GM18517 (cell line): ENCODE data around the gene MLLT3.
"Not testable (repeated sequence)": the region's sequence is repeated elsewhere in the genome, so short reads cannot be mapped to it uniquely, and the experiment has no call there.

Experiments
- ATAC-seq: cut with Tn5 transposase; IDR thresholded peaks from one replicate; pipeline ENCODE4 v1.9.1; 2021; ENCODE audit warnings: mild to moderate bottlenecking, moderate library complexity; ENCODE audit not compliant: unreplicated experiment

The MLLT3 gene

DNA sequence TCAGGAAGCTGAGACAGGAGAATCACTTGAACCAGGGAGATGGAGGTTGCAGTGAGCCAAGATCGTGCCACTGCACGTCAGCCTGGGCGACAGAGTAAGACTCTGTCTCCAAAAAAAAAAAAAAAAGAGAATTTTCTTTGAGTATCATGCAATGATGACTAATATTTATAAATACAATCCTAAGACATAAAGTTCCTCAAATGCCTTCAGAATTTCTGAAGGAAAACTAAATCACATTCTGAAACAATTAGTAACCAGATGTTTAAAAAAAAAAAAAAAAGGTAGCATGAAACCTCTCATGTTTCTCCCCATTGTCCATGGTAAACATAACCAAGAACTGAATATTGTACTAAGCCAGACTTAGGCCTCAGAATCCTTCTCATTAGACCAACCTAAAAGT, 23.1 kb downstream of the MLLT3 start:
- no peak for ATAC-seq

DNA sequence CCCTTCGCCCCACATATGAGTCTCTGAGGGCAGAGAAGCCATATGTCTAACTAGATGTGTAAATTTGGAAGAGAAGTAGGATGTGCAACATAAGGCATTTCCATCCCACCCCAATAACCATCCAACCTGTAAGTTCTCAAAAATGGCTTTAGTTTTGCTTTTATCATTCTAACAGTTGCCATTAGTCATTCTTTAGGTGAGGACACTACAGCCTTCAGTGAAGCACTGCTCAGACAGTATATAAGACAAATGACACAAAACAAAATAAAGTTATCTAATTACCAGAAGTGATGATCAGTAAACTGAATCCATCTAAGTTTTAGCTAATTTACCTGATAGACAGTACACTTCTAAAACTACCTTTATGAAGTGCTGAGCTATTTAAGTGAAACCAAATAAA, 23.9 kb downstream of the MLLT3 start:
- no peak for ATAC-seq

DNA sequence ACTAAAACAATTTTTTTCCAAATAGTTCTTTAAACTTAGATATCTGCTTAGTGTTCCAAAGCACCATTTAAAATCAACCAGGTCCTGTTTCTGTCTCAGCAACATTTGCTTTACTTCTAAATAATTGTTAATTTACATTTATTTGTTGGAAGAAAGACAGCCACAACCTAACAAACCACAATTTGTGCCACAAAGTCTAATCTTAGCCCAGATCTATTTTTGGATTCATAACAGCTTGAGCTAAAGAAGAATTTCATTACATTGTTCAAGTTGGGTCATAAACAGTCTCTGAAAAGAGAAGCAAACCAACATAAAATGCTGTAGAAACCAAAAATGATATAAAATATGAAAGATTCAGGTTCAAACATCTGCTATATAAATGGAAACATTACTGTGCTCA, 24.4 kb downstream of the MLLT3 start:
- ATAC-seq, result no peak

DNA sequence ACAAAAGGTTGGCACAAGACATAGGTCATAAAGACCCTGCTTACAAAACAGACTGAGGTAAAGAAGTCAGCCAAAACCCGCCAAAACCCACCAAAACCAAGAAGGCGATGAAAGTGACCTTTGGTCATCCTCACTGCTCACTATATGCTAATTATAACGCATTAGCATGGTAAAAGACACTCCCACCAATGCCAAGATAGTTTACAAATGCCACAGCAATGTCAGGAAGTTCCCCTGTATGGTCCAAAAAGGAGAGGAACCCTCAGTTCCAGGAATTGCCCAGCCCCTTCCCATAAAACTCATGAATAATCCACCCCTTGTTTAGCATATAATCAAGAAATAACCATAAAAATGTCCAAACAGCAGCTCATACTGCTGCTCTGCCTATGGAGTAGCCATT, 27.7 kb downstream of the MLLT3 start:
- ATAC-seq, result no peak

DNA sequence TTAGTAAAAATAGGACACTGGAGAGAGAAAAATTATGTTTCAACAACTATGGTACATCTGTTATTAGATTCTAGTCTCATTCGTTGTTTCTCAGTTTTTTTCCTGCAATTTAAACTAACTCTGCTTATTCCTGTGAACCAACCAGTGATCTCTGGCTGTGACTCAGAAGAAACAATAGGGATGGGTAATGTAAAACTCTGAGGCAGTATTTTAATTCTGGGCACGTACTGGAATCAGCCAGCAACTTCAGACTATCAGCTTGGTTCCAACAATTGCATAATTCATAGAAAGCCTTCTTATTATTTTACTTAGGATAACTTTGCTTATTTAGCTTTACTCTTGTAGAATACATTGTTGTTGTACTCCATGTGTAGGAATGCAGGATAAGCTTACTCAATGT, 28.8 kb downstream of the MLLT3 start:
- ATAC-seq, result no peak

DNA sequence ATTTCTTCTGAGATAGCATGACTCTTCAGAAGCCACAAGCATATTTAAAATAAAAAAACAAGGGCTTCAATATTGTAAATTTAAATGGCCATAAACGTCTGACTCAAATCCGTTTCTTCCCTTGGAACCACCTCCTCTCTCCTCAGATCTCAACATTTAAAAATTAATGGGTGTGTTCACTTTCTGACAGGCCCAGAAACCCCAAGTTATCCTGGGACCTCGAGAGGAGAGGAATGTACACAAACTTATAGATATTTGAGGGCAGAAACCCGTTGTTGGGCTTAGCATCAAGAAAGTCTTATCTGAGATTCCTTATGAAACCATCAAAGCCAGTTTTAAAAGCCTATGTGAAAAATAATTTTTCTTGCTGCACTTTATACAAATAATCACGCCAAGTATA, 29.2 kb downstream of the MLLT3 start:
- ATAC-seq, result no peak

DNA sequence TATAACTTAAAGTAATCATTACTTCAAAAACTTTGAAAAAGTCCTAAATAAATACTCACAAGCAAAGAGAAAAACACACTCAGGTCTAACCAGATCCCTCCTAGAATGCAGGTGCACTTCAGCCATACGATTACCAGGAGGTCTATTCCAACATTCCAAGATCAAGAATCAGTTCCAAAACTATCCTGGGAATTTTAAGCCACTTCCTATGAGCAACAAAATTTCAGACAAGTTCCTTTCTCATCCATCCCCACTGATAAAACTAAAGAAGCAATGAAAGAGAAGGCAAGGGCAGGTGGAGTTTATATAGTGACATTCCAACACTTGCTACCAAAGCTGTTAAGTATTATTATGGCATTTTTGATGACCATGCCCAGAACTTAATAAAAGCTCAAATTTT, 29.6 kb downstream of the MLLT3 start:
- no peak for ATAC-seq

DNA sequence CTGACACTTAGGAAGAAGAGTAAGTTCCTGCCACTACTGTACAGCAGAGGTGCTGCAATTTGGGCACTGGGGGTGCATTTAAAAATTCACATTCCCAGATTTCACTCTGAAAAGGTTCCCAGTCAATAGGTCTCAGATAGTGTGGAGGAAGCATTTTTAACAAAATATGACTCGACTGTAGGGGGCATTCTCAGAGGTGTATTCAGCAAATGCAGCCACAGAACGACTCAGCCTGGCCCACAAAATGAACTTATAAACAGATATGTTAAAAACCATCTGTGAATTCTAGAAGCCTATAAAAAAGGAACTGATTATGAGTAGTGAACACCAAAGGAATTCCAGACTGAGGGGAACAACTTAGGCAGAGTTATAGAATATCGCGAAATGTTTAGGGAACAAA, 31.1 kb downstream of the MLLT3 start:
- no peak for ATAC-seq

DNA sequence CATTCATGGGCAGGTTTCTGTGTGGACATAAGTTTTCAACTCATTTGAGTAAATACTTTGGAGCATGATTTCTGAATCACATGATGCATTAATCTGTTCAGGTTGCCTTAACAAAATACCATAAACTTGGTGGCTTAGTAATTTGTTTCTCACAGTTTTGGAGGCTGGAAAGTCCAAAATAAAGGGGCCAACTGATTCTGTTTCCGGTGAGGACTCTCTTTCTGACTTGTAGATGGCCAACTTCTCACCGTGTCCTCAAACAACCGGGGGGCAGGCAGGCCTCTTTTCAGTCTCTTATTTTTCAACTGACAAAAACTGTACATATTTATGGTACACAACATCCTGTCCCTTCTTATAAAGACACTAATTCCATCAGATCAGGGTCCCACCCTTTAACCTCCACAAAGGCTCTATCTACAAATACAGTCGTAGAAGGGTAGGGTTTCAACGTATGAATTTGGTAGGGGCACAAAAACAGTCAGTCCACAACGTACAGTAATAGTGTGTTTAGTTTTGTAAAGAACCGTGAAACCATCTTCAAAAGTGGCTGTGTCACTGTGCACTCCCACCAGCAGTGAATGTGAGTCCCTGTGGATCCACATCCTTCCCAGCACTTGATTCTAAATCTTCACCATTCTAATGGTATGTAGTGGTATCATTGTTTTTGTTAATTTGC, 37.2 kb downstream of the MLLT3 start:
- no peak for ATAC-seq

DNA sequence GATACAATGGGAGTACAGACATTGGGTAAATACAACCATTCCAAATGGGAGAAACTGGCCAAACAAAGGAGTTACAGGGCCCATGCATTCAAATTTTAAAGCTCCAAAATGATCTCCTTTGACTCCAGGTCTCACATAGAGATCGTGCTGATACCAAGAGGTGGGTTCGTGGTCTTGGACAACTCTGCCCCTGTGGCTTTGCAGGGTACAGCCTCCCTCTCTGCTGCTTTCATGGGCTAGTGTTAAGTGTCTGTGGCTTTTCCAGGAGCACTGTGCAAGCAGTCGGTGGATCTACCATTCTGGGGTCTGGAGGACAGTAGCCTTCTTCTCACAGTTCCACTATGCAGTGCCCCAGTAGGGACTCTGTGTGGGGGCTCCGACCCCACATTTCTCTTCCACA, 39.2 kb downstream of the MLLT3 start:
- not testable (repeated sequence) for ATAC-seq

DNA sequence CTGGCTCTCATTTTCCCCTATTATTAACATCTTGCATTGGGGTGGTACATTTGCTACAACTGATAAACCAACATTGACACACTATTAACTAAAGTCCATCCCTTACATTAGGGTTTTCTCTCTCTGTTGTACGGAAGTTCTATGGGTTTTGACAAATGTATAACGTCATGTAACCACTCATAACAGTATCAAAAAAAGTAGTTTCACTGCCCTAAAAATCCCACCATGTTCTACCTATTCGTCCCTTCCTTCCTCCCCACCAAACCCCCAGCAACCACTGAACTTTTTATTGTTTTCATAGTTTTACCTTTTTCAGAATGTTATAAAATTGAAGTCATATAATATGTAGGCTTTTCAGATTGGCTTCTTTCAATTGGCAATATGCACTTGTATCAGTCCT, 40.1 kb downstream of the MLLT3 start:
- ATAC-seq, result no peak

DNA sequence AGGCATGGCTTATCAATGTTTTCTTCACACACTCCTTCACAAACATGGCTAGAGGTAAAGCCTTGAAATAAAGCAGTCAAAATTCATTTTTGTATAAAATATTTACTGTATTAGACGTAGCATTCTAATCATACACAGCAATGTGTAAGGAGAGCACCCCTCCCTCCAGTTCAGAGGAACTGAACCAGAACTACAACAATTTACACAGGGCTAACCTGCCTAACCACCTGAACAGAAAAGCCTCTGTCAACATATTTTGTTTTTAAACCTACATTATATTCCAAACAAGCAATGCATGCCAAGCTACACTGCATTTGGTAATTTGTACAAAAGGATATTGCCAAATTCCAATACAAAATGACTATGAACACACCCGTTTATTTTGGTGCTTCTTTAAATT, 41.6 kb downstream of the MLLT3 start:
- no peak for ATAC-seq

DNA sequence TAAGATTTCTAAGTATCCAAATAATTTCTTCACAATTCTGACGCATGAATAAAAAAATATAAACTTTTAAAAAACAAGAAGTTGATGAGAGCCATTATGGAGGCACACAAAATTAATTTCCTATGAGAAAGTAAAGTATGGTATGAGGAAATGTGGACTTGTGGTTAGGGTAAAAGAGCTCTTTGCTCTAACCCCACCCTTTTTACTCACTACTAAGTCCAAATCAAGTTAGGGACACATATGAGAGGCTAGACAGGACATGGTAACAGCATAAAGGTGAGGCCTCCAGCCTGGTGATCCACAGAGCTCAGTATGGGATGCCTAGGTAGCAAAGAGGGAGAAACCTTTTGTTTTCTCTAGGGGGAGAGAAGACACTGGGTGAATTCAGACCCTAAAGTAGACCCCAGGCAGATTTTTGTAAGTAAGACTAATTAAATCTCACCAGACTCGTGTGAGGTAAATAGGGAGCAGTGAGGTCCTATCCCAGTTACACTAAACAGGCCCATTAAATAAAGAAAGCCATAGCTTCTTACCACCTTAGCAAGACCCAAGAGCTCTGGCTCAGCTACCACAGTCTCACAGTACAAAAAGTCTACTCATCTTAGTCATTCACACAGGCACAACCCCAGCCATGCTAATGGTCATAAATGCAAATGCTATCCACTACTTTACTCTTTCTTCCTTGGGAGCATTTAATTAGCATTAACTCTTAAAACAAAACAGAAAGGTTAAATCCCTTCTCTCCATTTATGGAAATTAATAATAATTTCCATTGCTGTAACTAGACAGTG, 42.6 kb downstream of the MLLT3 start:
- no peak for ATAC-seq

DNA sequence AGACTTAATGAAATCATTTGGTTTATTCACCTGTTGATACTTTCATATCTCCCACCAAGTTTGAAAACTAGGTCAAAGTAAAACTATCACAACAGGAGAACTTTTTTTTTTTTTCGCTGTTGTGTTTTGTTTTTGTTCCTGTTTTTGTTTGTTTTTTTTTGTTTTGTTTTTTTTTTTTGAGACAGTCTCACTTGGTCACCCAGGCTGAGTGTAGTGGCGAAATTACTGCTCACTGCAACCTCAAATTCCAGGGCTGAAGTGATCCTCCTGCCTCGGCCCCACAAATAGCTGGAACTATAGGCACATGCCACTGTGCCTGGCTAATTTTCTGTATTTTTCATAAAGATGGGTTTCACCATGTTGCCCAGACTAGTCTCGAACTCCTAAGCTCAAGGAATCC, 49.3 kb downstream of the MLLT3 start:
- ATAC-seq, result no peak

DNA sequence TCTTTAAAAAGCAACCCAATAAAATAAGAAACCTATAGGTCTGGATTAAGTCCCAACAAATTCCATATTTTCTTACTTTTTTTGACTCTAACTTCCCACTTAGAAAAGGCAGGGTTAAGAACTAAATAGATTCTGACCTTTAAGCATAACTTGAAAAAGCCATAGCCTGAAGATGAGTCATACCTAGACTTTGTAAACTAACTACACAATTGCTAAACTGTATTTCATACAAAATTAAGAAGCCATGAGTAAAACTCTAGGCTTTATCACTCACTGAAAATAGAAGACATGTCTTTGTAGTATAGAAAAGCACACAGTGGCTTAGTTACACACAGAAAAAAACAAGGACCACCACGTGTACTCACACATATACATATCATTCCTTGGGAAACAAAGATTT, 51.5 kb downstream of the MLLT3 start:
- ATAC-seq, result peak; percentile 68

DNA sequence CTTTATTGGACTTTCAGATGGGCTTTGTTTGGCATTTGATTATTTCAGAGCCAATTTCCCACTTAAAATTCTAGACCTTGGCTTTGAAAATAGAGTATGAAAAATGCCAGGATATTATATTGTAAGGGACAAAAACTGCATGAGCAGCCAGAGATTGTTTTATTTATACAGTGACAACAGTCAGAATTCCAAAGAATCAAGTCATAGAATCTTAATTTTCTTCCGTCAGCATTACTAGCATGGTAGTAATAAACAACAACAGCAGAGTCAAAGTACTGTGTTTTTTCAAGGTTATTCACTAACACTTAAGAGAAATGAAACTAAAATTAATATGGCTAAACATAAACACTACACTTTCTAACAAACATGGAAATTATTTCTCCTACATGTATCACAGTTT, 52.2 kb downstream of the MLLT3 start:
- ATAC-seq, result no peak

DNA sequence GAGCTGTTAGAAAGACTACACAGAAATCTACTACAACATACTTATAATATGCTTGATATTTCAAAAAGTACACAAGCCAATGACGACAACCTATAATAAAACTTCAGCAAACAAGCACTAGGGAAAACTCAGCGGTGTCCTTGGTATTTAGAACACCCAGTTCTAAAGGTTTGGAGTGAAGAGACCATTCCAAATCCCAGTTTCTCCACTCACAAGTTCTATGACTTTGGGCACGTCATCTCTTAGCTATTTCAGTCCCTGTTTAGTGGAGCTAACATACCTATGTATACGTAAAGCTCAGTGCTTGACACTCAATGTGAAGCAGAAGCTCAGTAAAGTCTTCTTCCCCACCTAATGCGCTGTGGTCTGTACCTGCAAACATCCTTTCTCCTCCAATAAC, 52.8 kb downstream of the MLLT3 start:
- no peak for ATAC-seq

DNA sequence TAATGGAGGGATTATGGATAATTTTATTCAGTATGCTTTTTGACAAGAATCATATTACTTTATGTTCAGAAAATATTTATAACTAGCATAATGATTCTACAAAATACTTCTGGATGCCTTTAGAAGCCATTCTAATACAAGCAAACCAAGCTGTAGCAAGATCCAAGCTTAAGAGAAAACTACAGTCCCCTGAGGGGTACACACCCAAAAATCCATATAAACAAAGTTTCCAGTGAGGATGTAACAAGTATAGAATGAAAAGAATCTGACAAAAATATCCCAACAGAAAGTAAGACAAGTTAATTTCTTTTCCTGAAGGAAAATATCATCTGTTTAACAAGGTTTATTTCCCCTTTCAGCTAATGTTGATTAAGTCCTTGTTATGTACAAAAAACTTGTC, 53.9 kb downstream of the MLLT3 start:
- no peak for ATAC-seq

DNA sequence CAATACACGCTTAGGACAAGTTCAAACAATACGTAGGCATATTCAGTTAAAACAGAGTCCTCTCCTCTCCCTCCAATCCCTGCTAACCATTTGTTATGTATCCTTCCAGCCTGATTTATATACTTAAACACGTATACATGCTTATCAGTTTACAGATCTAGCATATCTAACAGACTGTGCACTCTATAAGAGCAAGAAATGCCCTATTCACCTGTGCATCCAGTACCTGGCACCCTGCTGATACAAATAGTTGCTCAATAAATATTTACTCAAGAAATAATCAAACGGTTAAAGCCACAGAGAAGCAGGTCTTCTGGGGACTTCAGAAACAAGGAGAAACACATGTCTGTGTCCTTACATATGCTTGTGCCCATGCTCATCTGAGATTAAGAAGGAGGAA, 55.9 kb downstream of the MLLT3 start:
- no peak for ATAC-seq

DNA sequence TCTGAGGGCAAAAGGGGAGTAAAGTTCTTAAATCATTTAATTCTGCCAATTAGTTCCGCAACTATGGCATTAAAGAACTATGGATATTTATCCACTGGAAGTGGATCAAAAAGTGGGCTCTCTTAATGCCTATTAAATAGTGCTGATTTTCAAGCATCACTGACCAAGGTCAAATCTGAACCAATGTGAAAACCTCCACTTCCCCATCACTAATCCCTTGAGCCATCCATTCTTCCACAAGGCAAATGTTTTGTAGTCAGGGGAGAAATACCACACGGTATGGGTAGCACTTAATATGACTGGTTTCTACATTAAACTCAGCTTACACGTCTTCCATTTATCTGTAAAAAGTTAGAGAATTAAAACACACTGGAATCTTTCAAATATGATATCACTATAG, 57.6 kb downstream of the MLLT3 start:
- ATAC-seq, result no peak

DNA sequence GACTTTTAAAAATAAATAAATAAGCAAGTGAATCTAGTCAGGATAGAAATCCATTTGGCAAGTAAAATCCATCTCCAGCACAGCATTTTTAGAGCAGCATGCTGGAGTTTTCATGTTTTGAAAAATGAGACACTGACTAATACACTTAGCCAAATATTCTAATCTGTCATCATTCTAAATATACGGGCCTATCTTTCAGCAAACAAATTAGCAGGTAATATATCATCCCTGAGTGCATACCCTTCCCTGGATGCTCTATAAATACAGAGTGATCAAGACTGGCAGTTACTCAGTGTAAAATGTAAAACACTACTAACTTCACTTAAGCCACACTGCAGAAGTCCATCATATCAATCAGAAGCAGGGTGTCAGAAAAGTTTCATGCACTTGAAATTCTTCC, 58.4 kb downstream of the MLLT3 start:
- ATAC-seq, result no peak

DNA sequence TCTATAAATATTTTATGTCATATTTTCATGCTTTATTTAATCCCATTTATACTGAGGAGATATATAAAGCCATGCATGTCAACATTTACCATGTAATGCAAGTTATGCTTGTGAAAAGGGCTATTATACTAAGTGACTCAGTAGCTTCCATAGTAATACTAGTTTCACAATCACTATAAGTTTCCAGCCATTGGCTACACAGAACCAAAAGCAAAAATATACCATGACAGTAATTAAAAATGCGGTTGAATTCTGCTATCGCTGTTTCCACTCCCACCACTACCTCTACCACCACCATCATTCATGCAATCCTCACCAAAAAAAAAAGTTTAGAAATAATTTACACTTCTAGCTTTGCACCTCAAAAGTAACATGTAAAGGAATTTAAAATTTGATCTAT, 60.2 kb downstream of the MLLT3 start:
- ATAC-seq, result peak; percentile 39

DNA sequence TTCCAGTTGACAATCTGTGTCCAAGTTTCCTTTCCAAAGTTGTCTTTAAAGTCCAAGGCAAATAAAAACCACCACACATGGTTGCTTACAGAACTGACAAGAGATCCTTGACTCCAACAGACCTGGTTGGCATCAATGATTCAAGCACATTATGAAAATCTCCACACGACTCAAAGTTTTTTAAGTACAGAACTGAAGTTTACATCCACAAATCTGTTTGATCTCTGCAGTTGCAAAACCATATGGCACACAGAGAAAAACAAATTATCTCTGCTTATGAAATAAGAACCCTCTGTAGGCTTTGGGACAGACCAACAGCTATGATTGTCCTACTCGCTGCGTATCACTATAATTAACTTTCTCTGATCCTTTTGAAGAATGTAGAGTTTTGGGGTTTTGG, 60.8 kb downstream of the MLLT3 start:
- no peak for ATAC-seq
